GM18519 (cell line): ENCODE measurements around the gene ATP7A.
"Not testable (repeated sequence)": the region's sequence is repeated elsewhere in the genome, so short reads cannot be mapped to it uniquely, and the experiment has no call there.

Source experiments
- ATAC-seq: cut with Tn5 transposase; IDR thresholded peaks from one replicate; pipeline ENCODE4 v1.9.1; 2021; ENCODE audit warnings: mild to moderate bottlenecking, moderate library complexity; ENCODE audit not compliant: unreplicated experiment, low FRiP score

ATP7A gene

GRCh38 chrX:77910108-77910840 lies at the start of gene ATP7A:
Gene ATP7A, plus strand, starts transcription at chrX:77910693. Its CDS starts 60,949 bp downstream, at chrX:77971642.
- peak; percentile 84 for ATAC-seq

- no peak for ATAC-seq
Measured at GRCh38 chrX:77875372-77875771, 35.1 kb upstream of the ATP7A start.

DNA sequence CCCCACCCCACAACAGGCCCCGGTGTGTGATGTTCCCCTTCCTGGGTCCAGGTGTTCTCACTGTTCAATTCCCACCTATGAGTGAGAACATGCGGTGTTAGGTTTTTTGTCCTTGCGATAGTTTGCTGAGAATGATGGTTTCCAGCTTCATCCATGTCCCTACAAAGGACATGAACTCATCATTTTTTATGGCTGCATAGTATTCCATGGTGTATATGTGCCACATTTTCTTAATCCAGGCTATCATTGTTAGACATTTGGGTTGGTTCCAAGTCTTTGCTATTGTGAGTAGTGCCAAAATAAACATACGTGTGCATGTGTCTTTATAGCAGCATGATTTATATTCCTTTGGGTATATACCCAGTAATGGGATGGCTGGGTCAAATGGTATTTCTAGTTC lies 29.1 kb upstream of the ATP7A start:
- not testable (repeated sequence) for ATAC-seq

- ATAC-seq, result no peak
Measured at GRCh38 chrX:77892887-77893286, 17.6 kb upstream of the ATP7A start.

DNA sequence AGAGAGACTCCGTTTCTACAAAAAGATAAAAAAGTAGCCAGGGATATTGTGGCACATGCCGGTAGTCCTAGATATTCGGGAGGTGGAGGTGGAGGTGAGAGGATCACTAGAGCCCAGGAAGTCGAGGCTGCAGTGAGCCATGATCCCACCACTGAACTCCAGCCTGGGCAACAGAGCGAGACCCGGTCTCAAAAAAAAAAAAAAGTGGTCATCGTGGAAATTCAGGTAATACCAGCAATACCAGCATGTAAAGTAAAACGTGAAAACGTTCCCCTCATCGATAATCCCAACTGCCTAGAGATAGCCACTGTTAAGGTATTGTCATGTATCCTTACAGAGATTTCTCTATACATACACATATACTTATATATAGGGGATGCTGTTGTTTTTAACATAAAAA lies 16.8 kb upstream of the ATP7A start:
- ATAC-seq, result no peak

DNA sequence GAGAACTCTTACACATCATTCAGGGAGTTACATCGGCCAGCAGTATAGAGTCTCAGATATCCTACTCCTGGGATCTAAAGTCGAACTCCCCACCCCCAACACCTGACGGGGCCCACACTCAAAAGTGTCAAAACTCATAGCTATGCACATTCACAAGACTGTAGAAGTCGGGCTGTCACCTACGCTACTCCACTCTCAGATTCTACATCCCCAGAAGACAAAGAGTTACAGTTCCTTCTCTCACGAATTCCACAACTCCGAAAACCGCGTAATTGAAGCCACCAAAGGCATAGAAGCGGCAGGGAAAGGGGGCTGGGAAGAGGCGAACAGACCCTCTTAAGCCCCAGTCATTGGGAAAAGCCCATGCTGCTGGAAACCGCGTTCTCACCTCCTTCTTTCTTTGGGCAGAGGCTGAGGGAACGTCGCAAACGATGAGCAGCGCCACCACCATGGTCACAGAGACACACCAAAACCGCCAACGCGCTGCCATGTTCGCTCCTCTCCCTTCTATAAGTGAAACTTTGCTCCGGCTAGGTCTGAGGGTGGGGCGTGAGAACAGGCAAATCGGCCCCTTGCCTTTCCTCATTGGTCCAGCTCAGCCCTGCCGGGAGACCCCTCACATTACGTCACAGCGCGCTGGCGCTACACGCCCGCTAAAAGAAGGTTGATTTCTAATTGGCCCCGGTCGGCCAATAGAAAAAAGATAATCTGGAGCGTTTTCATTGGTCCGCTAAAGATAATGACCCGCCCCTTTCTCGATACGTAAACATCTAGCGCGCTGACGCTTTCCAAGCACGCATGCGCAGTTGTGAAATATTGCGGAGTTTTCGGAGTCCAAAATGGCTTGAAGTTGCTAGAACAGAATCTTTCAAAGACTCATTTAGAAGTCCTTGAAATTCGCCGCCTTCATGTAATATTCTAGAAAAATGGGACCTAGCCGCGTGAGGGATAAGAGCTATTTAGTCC lies 15.3 kb upstream of the ATP7A start, which contains the start of gene MAGT1:
Gene MAGT1 (minus strand): TSS at position 515 of the 966 bp plus-strand sequence. CDS start 25 bp downstream, at position 490.
- peak; percentile 83 for ATAC-seq

- peak; percentile 50 for ATAC-seq
Measured at GRCh38 chrX:77899081-77899828, 11.2 kb upstream of the ATP7A start, which contains the start of gene COX7B. Gene COX7B, plus strand, starts transcription at chrX:77899468. Its CDS starts 86 bp downstream, at chrX:77899554.

GRCh38 chrX:77900688-77901087 lies 9.8 kb upstream of the ATP7A start:
- no peak for ATAC-seq

- no peak for ATAC-seq
Measured at GRCh38 chrX:77901506-77901905, 9.0 kb upstream of the ATP7A start.

DNA sequence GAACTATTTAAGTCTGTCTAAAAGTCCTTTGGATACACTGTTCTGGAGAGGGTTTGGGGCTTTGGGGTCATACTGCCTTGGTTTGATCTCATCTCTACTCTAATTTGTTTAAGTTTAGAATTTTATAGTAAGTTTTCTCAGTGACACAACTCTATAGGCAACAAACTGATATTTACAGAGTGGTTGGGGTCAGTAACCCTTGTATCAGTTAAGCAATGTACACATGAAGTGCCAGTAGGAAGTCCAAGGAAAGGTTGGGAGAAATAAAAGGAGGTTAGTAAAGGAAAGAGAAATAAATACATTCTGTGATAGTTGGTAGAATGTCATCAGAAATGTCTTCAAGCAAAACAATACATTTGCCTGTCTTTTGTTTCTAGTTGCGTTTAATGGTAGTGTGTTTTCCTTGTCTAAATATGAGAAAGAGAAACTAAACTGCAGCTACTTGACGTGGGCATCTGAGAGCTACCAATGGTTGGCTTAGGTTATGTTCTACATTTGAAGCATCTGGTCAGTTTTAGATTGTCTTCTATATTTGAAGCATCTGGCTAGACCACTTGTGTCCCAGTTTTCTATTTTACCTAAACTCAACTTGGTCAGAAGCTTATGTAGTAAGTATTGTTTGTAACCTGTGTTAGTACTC lies 6.9 kb downstream of the ATP7A start:
- peak; percentile 69 for ATAC-seq

DNA sequence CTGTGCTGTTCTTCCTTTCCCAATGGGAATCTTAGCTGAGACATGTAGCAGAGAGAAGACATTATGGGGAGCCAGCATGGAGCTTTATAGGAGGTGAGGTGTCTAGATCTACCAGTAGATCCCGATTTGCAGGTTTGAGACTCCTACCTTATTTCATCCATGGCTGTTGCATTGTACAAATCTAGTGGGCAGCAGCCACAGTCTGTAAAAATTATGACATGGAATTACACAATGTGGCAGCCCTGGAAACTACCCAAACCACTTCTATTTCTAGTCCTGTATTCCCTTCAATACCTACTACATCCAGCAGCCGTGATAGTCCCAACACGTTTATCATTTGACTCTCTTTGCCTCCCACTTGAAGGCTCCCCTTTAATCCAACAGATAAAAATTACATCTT lies 8.1 kb downstream of the ATP7A start:
- no peak for ATAC-seq

DNA sequence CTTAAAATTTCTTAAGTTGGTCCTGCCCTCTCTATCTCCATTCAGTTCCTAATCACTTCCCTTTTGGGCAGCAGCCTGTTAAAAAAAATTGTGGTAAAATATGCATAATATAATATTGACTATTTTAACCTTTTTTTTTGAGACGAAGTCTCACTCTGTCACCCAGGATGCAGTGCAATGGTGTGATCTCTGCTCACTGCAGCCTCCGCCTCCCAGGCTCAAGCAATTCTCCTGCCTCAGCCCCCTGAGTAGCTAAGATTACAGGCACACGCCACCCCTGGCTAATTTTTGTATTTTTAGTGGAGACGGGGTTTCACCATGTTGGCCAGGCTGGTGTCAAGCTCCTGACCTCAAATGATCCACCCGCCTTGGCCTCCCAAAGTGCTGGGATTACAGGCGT lies 8.9 kb downstream of the ATP7A start:
- ATAC-seq, result not testable (repeated sequence)

DNA sequence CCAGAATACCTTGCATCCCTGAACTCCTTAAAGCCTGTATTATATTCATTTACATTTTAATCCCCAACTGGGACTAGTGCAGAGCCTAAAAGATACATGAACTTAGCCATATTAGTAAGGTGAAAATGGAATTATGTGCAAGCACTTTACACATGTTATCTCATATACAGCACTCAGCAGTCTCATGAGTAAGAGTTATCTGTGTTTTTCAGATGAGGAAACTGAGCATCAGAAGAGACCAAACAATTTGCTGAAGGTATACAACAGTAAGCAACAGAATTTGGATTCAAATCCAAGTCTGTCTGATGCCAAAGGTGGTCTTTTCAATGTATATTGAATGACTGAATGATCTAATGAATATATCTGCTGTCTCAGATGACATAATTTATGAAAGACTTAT lies 12.3 kb downstream of the ATP7A start:
- no peak for ATAC-seq

- ATAC-seq, result no peak
Measured at GRCh38 chrX:77924320-77924859, 13.9 kb downstream of the ATP7A start.

GRCh38 chrX:77925764-77926163 lies 15.3 kb downstream of the ATP7A start:
- no peak for ATAC-seq

- ATAC-seq, result no peak
Measured at GRCh38 chrX:77930581-77930980, 20.1 kb downstream of the ATP7A start.

GRCh38 chrX:77935886-77936285 lies 25.4 kb downstream of the ATP7A start:
- ATAC-seq, result no peak

DNA sequence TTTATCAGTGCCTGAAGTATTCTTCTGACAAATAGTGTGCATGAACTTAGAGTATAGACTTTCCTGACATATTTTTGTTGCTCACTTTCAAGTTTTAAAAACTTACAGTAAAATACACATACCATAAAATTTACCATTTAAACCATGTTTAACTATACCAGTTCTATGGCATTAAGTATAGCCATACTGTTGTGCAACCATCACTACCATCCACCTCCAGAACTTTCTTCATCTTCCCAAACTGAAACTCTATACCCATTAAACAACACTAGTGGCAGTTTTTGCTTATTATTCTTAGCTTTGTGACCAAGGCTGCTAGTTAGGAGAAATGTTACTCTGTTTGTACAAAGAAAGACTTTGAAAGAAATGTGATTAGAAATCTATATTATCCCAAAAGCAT lies 25.8 kb downstream of the ATP7A start:
- ATAC-seq, result no peak

GRCh38 chrX:77937291-77937690 lies 26.8 kb downstream of the ATP7A start:
- no peak for ATAC-seq
